22Rv1 (cell line): ENCODE results near the gene PDGFC.

ENCODE experiments used
- H3K27ac ChIP-seq: fragments of 450-650 bp; 2 replicates; pipeline ENCODE4 v1.5.1; 2017
- ZFX ChIP-seq: fragments of 450-650 bp; IDR thresholded peaks from 2 replicates; pipeline ENCODE4 v1.6.1; 2017; ENCODE audit warnings: antibody characterized with exemption, borderline replicate concordance
- TF ChIP-seq, protein P1 (sequence below): fragments of 450-650 bp; IDR thresholded peaks from 2 replicates; pipeline ENCODE4 v1.5.1; 2017; ENCODE audit warnings: mild to moderate bottlenecking

PDGFC gene

DNA sequence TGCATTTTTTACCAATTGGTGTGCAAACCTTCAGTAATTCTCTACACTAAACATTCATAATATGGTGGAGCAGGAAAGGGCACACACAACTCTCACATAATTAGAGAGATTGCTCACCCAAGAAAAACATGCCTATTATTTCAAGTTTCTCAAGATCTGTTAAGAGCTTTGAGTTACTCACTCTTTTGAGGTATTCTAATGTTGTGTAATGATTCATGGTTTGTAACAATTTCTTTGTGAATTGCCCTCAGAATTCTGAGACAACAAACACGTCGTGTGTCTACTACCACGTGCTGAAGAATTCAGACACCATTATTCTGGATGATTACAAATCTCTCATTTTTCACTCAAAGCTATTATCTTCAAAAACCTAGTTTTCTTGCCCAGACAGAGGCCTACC is 82.8 kb downstream of the PDGFC start:
- H3K27ac ChIP-seq: no peak overlapping the region
- TF ChIP-seq, protein P1, sequence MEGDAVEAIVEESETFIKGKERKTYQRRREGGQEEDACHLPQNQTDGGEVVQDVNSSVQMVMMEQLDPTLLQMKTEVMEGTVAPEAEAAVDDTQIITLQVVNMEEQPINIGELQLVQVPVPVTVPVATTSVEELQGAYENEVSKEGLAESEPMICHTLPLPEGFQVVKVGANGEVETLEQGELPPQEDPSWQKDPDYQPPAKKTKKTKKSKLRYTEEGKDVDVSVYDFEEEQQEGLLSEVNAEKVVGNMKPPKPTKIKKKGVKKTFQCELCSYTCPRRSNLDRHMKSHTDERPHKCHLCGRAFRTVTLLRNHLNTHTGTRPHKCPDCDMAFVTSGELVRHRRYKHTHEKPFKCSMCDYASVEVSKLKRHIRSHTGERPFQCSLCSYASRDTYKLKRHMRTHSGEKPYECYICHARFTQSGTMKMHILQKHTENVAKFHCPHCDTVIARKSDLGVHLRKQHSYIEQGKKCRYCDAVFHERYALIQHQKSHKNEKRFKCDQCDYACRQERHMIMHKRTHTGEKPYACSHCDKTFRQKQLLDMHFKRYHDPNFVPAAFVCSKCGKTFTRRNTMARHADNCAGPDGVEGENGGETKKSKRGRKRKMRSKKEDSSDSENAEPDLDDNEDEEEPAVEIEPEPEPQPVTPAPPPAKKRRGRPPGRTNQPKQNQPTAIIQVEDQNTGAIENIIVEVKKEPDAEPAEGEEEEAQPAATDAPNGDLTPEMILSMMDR: no peak
- TF ChIP-seq ZFX: no peak

DNA sequence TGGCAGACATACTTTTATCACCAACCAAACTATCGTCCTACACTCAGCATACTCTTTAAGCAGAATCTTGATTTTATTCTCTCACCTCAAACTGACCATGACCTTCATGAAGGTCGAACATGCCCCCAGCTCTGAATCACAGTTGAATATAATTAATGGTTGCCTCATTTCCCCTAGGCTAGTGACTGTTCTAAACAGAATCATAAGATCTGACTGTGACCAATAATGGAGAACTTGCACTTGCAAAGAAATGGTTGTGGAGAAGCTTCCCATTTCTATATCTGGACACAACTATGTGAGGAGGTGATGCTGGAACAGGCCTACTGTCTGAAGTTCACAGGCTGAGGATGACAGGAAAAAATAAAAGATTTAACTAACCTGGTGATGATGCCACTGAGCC is 85.1 kb downstream of the PDGFC start:
- no peak overlapping the region for H3K27ac ChIP-seq
- no peak for TF ChIP-seq ZFX
- TF ChIP-seq, protein P1: no peak

DNA sequence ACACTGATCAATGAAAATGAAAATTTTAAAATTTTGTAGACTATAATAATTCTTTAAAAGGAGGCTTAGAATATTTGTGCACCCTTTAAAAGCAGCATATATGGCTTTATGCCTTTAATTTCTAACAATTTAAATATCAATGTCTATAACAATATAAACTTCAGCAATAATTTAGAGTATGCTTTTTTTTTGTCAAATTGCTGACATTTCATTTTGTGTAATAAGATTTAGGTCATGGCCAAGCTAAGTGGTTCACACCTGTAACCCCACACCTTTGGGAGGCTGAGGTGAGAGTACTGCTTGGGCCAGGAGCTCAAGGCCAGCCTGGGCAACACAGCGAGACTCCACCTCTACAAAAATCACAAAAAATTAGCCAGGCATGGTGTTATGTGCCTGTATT is 86.2 kb downstream of the PDGFC start:
- TF ChIP-seq ZFX: no peak
- TF ChIP-seq, protein P1: no peak
- no peak overlapping the region for H3K27ac ChIP-seq

DNA sequence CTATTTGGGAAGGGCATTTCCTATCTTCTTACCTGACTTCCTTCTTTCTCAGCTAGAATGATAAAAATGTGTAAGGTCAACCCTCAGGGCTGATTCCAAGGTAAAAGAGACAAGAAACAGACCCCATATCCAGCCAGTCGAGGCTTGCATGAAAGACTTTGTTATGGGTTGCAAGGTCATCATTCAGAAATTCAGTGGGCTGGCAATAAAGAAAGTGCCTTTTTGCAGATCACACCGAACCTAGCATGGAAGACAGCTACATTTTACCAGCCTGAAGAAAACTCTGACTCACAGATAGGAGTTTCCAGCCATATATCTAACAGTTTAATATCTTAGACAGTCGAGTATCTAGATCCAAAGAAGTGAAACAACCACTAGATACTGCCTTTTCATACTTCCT is 87.4 kb downstream of the PDGFC start:
- TF ChIP-seq ZFX: no peak
- TF ChIP-seq, protein P1: no peak
- no peak overlapping the region for H3K27ac ChIP-seq

DNA sequence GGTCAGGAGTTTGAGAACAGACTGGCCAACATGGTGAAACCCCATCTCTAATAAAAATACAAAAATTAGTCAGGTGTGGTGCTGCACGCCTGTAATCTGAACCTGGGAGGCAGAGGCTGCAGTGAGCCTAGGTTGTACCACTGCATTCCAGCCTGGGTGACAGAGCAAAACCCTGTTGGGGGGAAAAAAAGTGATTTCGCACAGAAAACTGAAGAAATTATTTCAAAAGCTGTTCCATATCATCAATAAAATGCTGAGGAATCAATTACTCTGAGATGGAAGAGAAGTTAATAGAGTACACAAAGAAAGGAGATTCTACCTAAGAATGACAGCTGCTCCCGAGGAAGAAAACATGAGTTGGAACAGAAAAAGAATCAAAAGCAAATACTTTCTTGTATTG is 95.9 kb downstream of the PDGFC start:
- TF ChIP-seq ZFX: no peak
- TF ChIP-seq, protein P1: no peak
- H3K27ac ChIP-seq: no peak overlapping the region

DNA sequence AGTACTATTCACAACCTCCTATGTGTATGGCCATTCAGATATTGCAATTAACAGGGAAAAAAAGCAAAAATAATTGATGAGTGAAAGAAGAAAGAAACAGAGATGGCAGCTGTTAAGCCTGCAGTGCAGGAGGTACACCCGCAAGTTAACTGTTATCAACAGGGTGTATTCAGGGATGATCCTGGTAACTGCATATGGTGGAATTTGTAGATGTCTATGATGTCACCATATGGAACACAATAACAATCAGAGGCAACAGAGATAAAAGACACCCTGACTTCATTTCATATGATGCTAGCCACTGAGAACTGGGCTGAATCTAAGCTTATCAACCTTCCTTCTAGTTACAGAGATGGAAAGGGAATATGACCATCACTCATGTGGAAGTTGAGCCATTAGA is 96.5 kb downstream of the PDGFC start:
- TF ChIP-seq, protein P1: no peak
- TF ChIP-seq ZFX: no peak
- no peak overlapping the region for H3K27ac ChIP-seq

DNA sequence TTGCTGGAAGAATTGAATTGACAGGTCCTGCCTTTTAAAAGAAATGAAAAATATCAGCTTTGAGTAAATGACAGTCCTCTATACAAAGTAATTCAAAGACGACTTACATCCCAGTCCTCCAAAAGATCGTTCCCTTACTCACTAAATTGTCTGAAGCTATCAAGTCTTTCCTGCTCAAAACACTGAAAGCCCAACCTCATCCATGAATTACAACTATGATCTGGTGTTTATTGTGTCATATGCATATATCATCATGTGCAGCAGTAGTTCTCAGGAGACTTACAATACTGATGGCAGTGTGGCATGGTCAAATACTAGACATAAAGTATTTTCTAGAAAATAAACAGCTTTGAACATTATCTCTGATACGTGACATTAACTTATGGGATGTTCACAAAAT is 97.8 kb downstream of the PDGFC start:
- H3K27ac ChIP-seq: no peak overlapping the region
- no peak for TF ChIP-seq ZFX
- TF ChIP-seq, protein P1: no peak
